Endothelial cell of umbilical vein (primary cell): Measurements from ENCODE around the gene WDFY2. TPM values are rescaled to one million over a fixed set of nuclear protein-coding genes. Genes with fewer than 3 reads are reported as not detected.

Experiments
- BruUV-seq: library from RNA; stranded (reverse); fragments of 400-500 nt; replicated peaks from 2 replicates; lab custom pipeline; 2021; lab: Mats Ljungman, UMichigan
- CTCF ChIA-PET: fragments of 300-600, 350-600 bp; sonication (Branson Sonifier 250); formaldehyde crosslinking; loops from one replicate; lab custom pipeline; 2021; ENCODE audit warnings: antibody characterized with exemption, inconsistent platforms; lab: Charles Lee
- POLR2A ChIA-PET: fragments of 300-600, 350-600 bp; sonication (Branson Sonifier 250); formaldehyde crosslinking; loops from one replicate; lab custom pipeline; 2021; ENCODE audit warnings: antibody characterized with exemption, inconsistent platforms; lab: Charles Lee
- DNase-seq: peaks from one replicate; pipeline ENCODE4 v3.0.0-alpha.2; 2011; ENCODE audit warnings: low read depth, low spot score
- FAIRE-seq: peaks from 2 replicates; lab custom pipeline; 2011; peaks lifted over from hg19 to GRCh38; lab: Jason Lieb, UNC
- H2AFZ ChIP-seq: 2 replicates; pipeline ENCODE4 v1.6.0; 2012; ENCODE audit warnings: low read depth, low read length, control low read depth, inconsistent platforms
- H3K27ac ChIP-seq: 2 replicates; pipeline ENCODE4 v1.5.1; 2011; ENCODE audit warnings: low read depth, mild to moderate bottlenecking, control low read depth, low read length, moderate library complexity; ENCODE audit not compliant: insufficient read depth
- H3K27me3 ChIP-seq, 2 experiments: 2 replicates each; pipeline versions ENCODE4 v1.6.0 to v1.6.1; 2011; ENCODE audit warnings: low read length in 2 of 2, mixed read lengths in 1 of 2; ENCODE audit not compliant: control insufficient read depth in 2 of 2, insufficient read depth in 2 of 2
- H3K36me3 ChIP-seq, 2 experiments: 2 replicates in 1 of 2; 3 replicates in 1 of 2; pipeline ENCODE4 v1.5.1; 2011; ENCODE audit warnings: low read length in 2 of 2, mild to moderate bottlenecking in 1 of 2, moderate library complexity in 1 of 2; ENCODE audit not compliant: control insufficient read depth in 2 of 2, insufficient read depth in 2 of 2; ENCODE audit errors: extremely low read depth in 1 of 2
- H3K4me1 ChIP-seq: 3 replicates; pipeline ENCODE4 v1.5.1; 2011; ENCODE audit warnings: mild to moderate bottlenecking, low read length; ENCODE audit not compliant: control insufficient read depth, insufficient read depth; ENCODE audit errors: extremely low read depth
- H3K4me2 ChIP-seq: 2 replicates; pipeline ENCODE4 v1.6.1; 2011; ENCODE audit warnings: low read length, control low read depth, mixed read lengths; ENCODE audit not compliant: insufficient read depth
- H3K4me3 ChIP-seq, 3 experiments: fragments of 200-600 bp in 1 of 3; sonication (generic), shearing (Covaris generic) in 1 of 3; replicated peaks in 1 of 3; 2 replicates each; pipeline ENCODE4 v1.5.1; 2011 to 2016; ENCODE audit warnings: control low read depth in 3 of 3, low read length in 3 of 3, mild to moderate bottlenecking in 2 of 3, inconsistent platforms in 1 of 3, low read depth in 1 of 3, moderate library complexity in 1 of 3; ENCODE audit not compliant: insufficient read depth in 1 of 3
- H3K79me2 ChIP-seq: 2 replicates; pipeline ENCODE4 v1.6.0; 2012; ENCODE audit warnings: low read length, inconsistent platforms; ENCODE audit not compliant: control insufficient read depth, insufficient read depth
- H3K9ac ChIP-seq: replicated peaks from 2 replicates; pipeline ENCODE3; 2011; ENCODE audit warnings: low read length, control low read depth; ENCODE audit not compliant: insufficient read depth; ENCODE audit errors: extremely low read depth
- H3K9me1 ChIP-seq: replicated peaks from 3 replicates; pipeline ENCODE4 v1.6.0; 2011; ENCODE audit warnings: mild to moderate bottlenecking, low read length; ENCODE audit not compliant: control insufficient read depth, insufficient read depth; ENCODE audit errors: extremely low read depth
- H3K9me3 ChIP-seq: replicated peaks from 2 replicates; pipeline ENCODE4 v1.5.1; 2012; ENCODE audit warnings: low read length, inconsistent platforms; ENCODE audit not compliant: control insufficient read depth, insufficient read depth
- H4K20me1 ChIP-seq: replicated peaks from 2 replicates; pipeline ENCODE3; 2011; ENCODE audit warnings: mild to moderate bottlenecking, low read length; ENCODE audit not compliant: control insufficient read depth, insufficient read depth; ENCODE audit errors: extremely low read depth
- EZH2 ChIP-seq: IDR thresholded peaks from 2 replicates; pipeline ENCODE4 v1.6.1; 2012; ENCODE audit warnings: borderline replicate concordance, low read depth, mild to moderate bottlenecking, moderate library complexity, low read length, inconsistent platforms; ENCODE audit not compliant: severe bottlenecking
- FOS ChIP-seq: IDR thresholded peaks from 2 replicates; pipeline ENCODE4 v1.6.1; 2011; ENCODE audit warnings: mild to moderate bottlenecking, low read length, moderate library complexity, borderline replicate concordance; ENCODE audit not compliant: insufficient read depth
- GATA2 ChIP-seq: IDR thresholded peaks from 2 replicates; pipeline ENCODE4 v1.7.0; 2011; ENCODE audit warnings: low read depth, mild to moderate bottlenecking, moderate library complexity, mixed read lengths, low read length; ENCODE audit not compliant: insufficient read length, insufficient read depth
- JUN ChIP-seq: IDR thresholded peaks from 2 replicates; pipeline ENCODE4 v1.6.1; 2011; ENCODE audit warnings: borderline replicate concordance, low read depth; ENCODE audit not compliant: insufficient read length, insufficient read depth
- MYC ChIP-seq: IDR thresholded peaks from one replicate; pipeline ENCODE4 v1.6.1; 2011; ENCODE audit warnings: mild to moderate bottlenecking, low read depth, low read length
- POLR2A ChIP-seq: IDR thresholded peaks from 2 replicates; pipeline ENCODE4 v1.6.1; 2012; ENCODE audit warnings: low read depth, mild to moderate bottlenecking, control low read depth, low read length
- POLR2AphosphoS5 ChIP-seq: IDR thresholded peaks from 2 replicates; pipeline ENCODE4 v1.6.1; 2012; ENCODE audit warnings: low read depth, mild to moderate bottlenecking, control low read depth, low read length, moderate library complexity; ENCODE audit not compliant: insufficient read depth
- dilution Hi-C: fragments of 300-500 bp; cut with MboI; formaldehyde crosslinking; loops from one replicate; pipeline ENCODE4 v1.15.0; 2019; ENCODE audit warnings: low sequenced_read_pairs; ENCODE audit not compliant: extremely low pct_ligation_motif_present
- intact Hi-C: fragments of 100-400 bp; cut with micrococcal nuclease; formaldehyde crosslinking; loops from one replicate; pipeline ENCODE4 v1.10.0; 2022
- polyA plus RNA-seq, 4 experiments: library from polyadenylated mRNA; depleted of rRNA in 3 of 4; stranded (reverse) in 3 of 4; unstranded in 1 of 4; fragments of >200 nt; gene quantifications; 2 replicates each; pipeline versions ENCODE4 v1.2.1 to v1.2.3, GENCODE V29; 2011 to 2012; ENCODE audit warnings: missing spikeins in 1 of 4
- total RNA-seq: library from RNA; stranded (reverse); gene quantifications from 2 replicates; pipeline ENCODE4 v1.2.3, GENCODE V29; 2021
- TF ChIP-seq, protein P1 (sequence below), 2 donors: IDR thresholded peaks; 1 replicate in 1 of 2; 2 replicates in 1 of 2; pipeline ENCODE4 v1.5.1; 2011; ENCODE audit warnings: low read length in 2 of 2, mild to moderate bottlenecking in 2 of 2, moderate library complexity in 2 of 2, control low read depth in 1 of 2, inconsistent platforms in 1 of 2, low read depth in 1 of 2; ENCODE audit not compliant: insufficient read depth in 1 of 2; ENCODE audit errors: extremely low read depth in 1 of 2
- TF ChIP-seq, protein P2 (sequence below): IDR thresholded peaks from 2 replicates; pipeline ENCODE4 v1.6.1; 2011; ENCODE audit not compliant: insufficient read depth, insufficient read length

WDFY2 gene
- total and polyA plus RNA-seq, 2 donors (not counting 3 experiments of a cell fraction or from before 2014, with no cell fraction given): 2.1 to 5.5 TPM

DNA sequence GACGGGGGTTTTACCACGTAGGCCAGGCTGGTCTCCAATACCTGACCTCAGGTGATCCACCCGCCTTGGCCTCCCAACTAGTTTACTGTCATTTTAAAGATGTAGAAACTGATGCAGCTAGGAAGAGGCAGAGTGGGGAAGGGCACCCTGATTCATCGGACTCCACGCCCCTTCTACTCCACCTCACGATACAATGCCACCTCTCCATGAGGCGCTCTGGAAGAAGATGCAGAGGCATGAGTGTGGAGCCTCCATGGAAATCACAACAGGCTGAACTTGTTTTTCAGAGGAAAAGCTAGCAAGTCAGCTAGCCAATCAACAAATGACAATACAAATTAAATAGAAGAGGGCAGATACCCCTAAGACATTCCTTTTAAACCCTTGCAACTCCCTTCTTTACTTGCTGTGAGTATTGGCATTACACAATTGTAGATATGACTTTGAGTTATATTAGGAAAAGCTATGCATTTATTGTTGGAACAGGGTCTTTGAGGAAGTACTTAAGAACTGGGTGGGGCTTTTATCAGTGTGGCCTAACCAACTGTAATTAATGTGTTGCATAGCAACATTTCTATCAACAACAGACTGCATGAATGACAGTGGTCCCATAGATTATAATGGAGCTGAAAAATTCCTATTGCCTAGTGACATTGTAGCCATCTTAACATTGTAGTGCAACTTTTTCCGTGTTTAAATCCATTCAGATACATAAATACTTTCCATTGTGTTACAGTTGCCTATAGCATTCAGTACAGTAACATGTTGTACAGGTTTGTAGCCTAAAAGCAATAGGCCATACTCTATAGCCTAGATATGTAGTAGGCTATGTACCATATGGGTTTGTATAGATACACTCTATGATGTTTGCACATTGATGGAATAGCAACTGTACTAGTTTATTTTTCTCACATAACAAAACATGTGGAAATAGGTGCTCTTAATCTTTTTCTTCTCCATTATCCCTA, 17.6 kb downstream of the WDFY2 start:
- dilution Hi-C loops: no loop called here
- Histone ChIP-seq H3K9me3 (no peaks in the 10 kb centered on the region), H3K4me1 (peaks cover 2% of the 10 kb centered on the region), H3K4me2 (no peak overlapping the region), H3K27ac (no peak overlapping the region), H4K20me1 (no peaks in the 10 kb centered on the region), H3K9ac (no peak overlapping the region), H3K36me3 (no peaks in the 10 kb centered on the region), H2AFZ (no peak overlapping the region), H3K9me1 (peaks cover 2% of the 10 kb centered on the region), H3K79me2 (no peaks in the 10 kb centered on the region), H3K27me3 (no peaks in the 10 kb centered on the region), H3K4me3 (no peak overlapping the region)
- no peak for TF ChIP-seq POLR2A
- TF ChIP-seq FOS: no peak
- no peak for TF ChIP-seq EZH2
- no peak for TF ChIP-seq POLR2AphosphoS5
- TF ChIP-seq JUN: no peak
- no peak for TF ChIP-seq GATA2
- TF ChIP-seq, protein P1, sequence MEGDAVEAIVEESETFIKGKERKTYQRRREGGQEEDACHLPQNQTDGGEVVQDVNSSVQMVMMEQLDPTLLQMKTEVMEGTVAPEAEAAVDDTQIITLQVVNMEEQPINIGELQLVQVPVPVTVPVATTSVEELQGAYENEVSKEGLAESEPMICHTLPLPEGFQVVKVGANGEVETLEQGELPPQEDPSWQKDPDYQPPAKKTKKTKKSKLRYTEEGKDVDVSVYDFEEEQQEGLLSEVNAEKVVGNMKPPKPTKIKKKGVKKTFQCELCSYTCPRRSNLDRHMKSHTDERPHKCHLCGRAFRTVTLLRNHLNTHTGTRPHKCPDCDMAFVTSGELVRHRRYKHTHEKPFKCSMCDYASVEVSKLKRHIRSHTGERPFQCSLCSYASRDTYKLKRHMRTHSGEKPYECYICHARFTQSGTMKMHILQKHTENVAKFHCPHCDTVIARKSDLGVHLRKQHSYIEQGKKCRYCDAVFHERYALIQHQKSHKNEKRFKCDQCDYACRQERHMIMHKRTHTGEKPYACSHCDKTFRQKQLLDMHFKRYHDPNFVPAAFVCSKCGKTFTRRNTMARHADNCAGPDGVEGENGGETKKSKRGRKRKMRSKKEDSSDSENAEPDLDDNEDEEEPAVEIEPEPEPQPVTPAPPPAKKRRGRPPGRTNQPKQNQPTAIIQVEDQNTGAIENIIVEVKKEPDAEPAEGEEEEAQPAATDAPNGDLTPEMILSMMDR (IDR thresholded peaks at IDR 0.05; ENCODE audit: extremely low read depth in 1 of 2, insufficient read depth in 1 of 2, low read depth in 1 of 2, low read length in 2 of 2): no peak
- TF ChIP-seq MYC: no peak
- TF ChIP-seq, protein P2, sequence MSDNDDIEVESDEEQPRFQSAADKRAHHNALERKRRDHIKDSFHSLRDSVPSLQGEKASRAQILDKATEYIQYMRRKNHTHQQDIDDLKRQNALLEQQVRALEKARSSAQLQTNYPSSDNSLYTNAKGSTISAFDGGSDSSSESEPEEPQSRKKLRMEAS: no peak
- ChIA-PET POLR2A (no interaction called here), CTCF (no interaction called here)
- DNase-seq: no peak
- BruUV-seq: no TSS peak
- intact Hi-C loops: no loop called here
- no peak for FAIRE-seq
